NT2/D1 (cell line): Measurements from ENCODE around the gene DNAH8.

Experiments used
- SUZ12 ChIP-seq: IDR thresholded peaks from 2 replicates; pipeline ENCODE4 v1.6.1; 2011; ENCODE audit not compliant: insufficient read length, insufficient read depth; ENCODE audit errors: extremely low read depth
- YY1 ChIP-seq: IDR thresholded peaks from 2 replicates; pipeline ENCODE4 v1.6.1; 2011; ENCODE audit not compliant: insufficient read length, insufficient read depth
- ZNF274 ChIP-seq: IDR thresholded peaks from 2 replicates; pipeline ENCODE4 v1.6.1; 2011; ENCODE audit warnings: mild to moderate bottlenecking, low read depth, low read length

DNA sequence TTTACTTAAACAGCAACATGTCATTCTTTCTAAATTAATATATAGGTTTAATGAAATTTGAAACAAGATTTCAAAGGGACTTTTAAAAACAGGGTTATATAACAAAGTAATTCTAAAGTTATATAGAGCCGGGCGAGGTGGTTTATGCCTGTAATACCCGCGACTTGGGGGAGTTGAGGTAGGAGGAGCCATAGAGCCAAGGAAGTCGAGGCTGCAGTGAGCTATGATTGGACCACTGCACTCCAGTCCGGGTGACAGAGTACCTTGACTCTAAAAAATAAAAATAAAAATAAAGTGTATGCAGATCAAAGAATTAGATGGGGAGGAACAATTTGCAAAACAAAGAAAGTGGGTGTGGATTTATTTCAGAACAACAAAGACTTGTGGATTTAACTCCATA is 182.4 kb downstream of the DNAH8 start:
- TF ChIP-seq ZNF274: no peak
- TF ChIP-seq YY1: no peak
- no peak for TF ChIP-seq SUZ12
